GM19328 (cell line): Measurements from ENCODE around the gene PPP1R15A.
"Not testable (repeated sequence)": the region's sequence is repeated elsewhere in the genome, so short reads cannot be mapped to it uniquely, and the experiment has no call there.

Experiments
- ATAC-seq: cut with Tn5 transposase; IDR thresholded peaks from one replicate; pipeline ENCODE4 v1.9.1; 2021; ENCODE audit warnings: mild to moderate bottlenecking, moderate library complexity; ENCODE audit not compliant: unreplicated experiment

The PPP1R15A gene

GRCh38 chr19:48872182-48872883 is at the start of gene PPP1R15A:
TSS of gene PPP1R15A (plus strand) at chr19:48872421. CDS start at chr19:48873234, 813 bp downstream.
- peak; percentile 46 for ATAC-seq

DNA sequence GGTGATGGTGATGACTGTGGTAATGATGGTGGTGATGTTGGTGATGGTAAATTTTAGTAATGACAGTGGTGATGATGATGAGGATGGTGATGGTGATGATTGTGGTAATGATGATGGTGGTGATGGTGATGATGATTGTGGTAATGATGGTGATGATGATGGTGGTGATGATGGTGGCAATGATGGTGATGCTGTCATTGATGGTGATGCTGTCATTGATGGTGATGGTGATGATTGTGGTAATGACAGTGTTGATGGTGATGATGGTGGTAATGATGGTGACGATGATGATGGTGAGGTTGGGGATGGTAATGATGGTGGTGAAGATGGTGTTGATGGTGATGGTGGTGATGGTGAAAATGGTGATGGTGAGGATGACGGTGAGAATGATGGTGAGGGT is 49.7 kb upstream of the PPP1R15A start:
- ATAC-seq, result no peak

GRCh38 chr19:48826606-48827020 is 45.6 kb upstream of the PPP1R15A start:
- no peak for ATAC-seq

DNA sequence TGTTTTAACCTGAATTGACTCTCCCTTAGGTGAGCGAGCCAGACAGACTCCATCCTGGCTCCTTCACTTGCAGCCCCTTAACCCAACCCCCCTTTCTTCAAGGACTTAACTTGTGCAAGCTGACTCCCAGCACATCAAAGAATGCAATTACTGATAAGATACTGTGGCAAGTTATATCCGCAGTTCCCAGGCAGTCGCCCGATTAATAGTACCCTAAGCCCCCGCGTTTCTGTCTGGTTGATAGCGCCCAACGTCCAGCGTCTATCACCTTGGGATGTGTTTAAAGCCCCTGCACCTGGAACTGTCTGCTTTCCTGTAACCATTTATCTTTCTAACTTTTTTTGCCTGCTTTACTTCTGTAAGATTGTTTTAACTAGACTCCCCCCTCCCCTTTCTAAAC is 42.1 kb upstream of the PPP1R15A start:
- ATAC-seq, result no peak

DNA sequence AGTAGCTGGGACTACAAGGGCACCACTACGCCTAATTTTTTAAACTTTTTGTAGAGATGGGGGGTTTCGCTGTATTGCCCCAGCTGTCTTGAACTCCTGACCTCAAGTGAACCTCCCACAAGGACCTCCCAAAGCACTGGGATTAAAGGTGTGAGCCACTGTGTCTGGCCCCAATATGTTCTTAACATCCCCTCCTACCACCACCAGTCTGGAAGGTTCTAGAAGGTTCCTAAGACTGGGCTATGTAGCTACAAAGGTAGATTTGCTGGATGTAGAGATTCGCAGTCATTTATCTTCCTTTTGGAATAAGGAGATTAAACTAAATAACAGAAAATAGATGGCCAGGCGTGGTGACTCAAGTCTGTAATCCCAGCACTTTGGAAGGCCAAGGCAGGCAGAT is 41.3 kb upstream of the PPP1R15A start:
- no peak for ATAC-seq

- no peak for ATAC-seq
Measured at GRCh38 chr19:48833049-48833448, 39.2 kb upstream of the PPP1R15A start.

DNA sequence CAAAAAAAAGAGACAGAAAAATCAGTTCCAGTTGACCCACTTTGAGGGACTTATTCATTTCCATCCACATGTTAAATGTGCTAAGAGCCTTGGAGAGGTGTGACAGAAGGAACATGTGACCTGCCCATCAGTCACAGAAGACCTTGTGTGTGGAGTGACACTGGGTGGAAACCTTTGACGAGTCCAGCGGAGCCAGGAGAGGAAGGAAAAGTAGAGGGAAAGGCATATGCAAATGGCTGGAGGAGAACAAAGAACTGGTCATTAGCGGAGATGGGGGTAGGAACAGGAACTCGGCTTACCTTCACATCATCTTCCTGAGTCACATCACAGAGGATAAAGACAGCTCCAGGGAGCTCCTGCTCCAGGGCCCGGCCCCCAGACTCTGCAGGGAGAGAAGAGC is 38.2 kb upstream of the PPP1R15A start:
- ATAC-seq, result no peak

- ATAC-seq, result no peak
Measured at GRCh38 chr19:48835734-48836088, 36.5 kb upstream of the PPP1R15A start.

GRCh38 chr19:48836089-48837017 is 35.9 kb upstream of the PPP1R15A start, which contains the start of gene HSD17B14:
TSS of gene HSD17B14 (minus strand) at chr19:48836491. CDS start at chr19:48836411, 80 bp downstream.
- ATAC-seq, result no peak

- ATAC-seq, result no peak
Measured at GRCh38 chr19:48837051-48837524, 35.1 kb upstream of the PPP1R15A start.

DNA sequence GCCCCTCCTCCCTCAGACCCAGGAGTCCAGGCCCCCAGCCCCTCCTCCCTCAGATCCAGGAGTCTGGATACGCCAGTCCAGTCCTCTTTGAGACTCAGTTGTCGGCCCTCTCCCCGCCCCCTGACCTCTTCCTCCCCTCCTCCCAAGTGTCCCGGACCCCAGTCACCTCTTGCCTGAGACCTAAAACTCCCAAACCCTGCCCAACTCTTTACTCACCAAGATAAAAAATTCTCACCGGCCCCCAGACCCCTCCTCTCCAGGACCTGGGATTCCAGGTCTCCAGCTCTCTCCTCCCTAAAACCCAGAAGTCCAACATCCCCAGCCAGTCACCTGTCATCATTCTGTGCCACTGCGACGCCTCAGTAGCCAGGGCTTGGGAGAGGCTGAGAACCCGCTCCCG is 34.5 kb upstream of the PPP1R15A start:
- ATAC-seq, result no peak

- ATAC-seq, result no peak
Measured at GRCh38 chr19:48841047-48841446, 31.2 kb upstream of the PPP1R15A start.

DNA sequence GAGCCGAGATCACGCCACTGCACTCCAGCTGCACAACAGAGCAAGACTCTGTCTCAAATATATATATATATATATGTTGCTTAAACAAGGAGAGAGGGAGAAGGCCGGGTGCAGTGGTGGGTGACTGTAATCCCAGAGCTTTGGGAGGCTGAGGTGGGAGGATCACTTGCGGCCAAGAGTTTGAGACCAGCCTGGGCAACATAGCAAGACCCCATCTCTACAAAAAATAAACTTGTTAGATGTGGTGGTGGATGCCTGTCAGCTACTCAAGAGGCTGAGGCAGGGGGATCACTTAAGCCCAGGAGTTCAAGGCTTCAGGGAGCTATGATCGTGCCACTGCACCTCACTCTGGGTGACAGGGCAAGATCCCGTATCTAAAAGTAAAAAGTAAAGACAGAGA is 30.6 kb upstream of the PPP1R15A start:
- ATAC-seq, result no peak

DNA sequence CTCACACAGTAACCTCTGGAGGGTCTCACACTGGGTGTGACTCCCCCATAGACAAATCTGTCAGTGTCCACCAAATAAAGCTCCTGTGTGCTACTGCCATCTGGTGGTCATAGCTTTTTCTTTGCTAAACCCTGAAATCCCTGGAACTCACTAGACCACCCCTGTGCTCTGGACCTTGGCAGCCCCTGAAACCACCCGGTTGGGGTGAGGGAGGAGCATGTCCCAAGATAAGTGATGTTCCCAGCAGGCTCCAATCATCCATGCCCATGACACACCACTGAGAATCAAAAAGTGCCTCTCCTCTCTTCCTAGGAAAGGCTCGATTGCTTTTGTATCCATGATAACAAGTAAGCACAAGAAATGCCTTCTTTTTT is 29.4 kb upstream of the PPP1R15A start:
- ATAC-seq, result no peak

DNA sequence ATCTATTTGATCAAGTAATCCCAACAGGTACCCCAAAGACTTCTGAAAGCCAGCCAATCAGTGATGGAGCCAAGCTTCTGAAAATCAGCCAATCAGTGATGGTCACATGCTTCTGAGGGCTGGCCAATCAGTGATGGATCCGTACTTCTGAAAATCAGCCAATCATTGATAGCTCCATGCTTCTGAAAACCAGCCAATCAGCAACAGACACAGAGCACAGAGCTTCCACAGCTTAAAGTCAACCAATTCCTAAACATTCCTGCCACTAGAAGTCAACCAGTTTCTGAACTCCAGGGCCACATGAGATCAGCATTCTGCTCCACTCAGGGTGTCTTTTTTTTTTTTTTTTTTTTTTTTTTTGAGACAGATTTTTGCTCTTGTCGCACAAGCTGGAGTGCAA is 27.7 kb upstream of the PPP1R15A start:
- ATAC-seq, result no peak

- ATAC-seq, result no peak
Measured at GRCh38 chr19:48845384-48845783, 26.8 kb upstream of the PPP1R15A start.

DNA sequence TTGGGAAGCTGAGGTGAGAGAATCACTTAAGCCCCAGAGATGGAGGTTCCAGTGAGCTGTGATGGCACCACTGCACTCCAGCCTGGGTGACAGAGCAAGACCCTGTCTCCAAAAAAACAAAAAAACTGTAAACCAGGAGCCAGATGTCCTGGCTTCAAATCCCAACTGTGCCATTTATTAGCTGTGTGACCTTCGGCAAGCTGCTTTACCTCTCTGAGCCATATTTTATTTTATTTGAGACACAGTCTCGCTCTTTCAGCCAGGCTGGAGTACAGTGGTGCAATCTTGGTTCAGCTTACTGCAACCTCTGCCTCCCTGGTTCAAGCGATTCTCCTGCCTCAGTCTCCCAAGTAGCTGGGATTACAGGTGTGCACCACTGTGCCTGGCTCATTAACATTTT is 25.6 kb upstream of the PPP1R15A start:
- ATAC-seq, result not testable (repeated sequence)

DNA sequence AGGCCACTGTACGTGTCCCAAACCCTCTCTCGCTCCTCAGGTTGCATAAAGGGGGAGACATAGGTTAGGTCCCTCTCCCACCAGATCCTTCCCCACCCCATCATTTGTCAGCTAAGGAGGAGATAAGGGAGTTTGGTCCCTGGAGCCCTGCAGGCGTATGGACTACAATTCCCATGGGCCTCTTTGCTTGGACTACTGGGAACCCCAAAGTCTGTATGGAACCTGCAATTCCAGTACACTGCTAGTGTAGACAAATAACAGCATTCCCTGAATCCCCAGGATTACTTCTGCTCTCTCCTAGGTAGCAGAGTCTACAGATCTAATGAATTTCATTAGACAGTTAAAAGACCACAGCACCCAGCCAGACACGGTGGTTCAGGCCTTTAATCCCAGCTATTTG is 19.9 kb upstream of the PPP1R15A start:
- ATAC-seq, result no peak

DNA sequence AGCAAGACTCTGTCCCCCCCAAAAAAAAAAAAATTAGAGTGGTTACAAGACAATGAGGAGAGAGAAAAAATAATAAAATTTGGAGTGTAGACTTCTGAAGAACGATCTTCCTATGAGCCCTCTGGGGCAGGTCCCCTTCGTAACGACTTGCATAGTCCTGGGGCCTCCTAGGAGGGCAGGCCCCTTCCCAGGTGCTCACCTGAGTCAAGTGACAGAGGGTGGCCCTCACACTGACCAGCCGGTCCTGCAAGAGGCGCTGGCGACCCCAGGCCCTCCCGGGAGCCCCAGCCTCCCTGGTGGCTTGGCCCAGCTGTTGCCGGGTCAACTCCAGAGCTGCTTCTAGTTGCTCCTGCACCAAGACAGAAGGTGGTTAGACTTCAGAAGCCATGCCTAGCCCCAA is 18.7 kb upstream of the PPP1R15A start:
- no peak for ATAC-seq

GRCh38 chr19:48854103-48854502 is 18.1 kb upstream of the PPP1R15A start:
- ATAC-seq, result no peak

- ATAC-seq, result no peak
Measured at GRCh38 chr19:48856921-48857320, 15.3 kb upstream of the PPP1R15A start.
